SU-DHL-6 (cell line): Measurements from ENCODE around the gene ATP1A3.
"Not testable (repeated sequence)": the region's sequence is repeated elsewhere in the genome, so short reads cannot be mapped to it uniquely, and the experiment has no call there.

ENCODE experiments used
- H2AFZ ChIP-seq: fragments of 200-600 bp; sonication (generic); 2 replicates; pipeline ENCODE4 v1.6.1; 2014; ENCODE audit warnings: low read depth, mild to moderate bottlenecking, moderate library complexity, mixed read lengths, antibody characterized with exemption, low read length; ENCODE audit not compliant: severe bottlenecking
- H3F3A ChIP-seq: fragments of 200-600 bp; shearing (Covaris generic); 2 replicates; pipeline ENCODE4 v1.6.0; 2016; ENCODE audit warnings: antibody characterized with exemption, mild to moderate bottlenecking; ENCODE audit not compliant: insufficient read depth
- H3K27ac ChIP-seq: fragments of 200-600 bp; sonication (generic); 2 replicates; pipeline ENCODE4 v1.5.1; 2016; ENCODE audit warnings: low read depth, mild to moderate bottlenecking, low read length, moderate library complexity, mixed read lengths
- H3K27me3 ChIP-seq: fragments of 200-600 bp; sonication (generic), shearing (Covaris generic); 2 replicates; pipeline ENCODE4 v1.6.0; 2014; ENCODE audit warnings: mild to moderate bottlenecking, low read length
- H3K36me3 ChIP-seq: fragments of 200-600 bp; sonication (generic); 2 replicates; pipeline ENCODE4 v1.6.1; 2014; ENCODE audit warnings: mild to moderate bottlenecking, low read length, mixed read lengths
- H3K4me2 ChIP-seq: fragments of 300-600, 200-600 bp; shearing (Covaris generic), sonication (generic); 2 replicates; pipeline ENCODE4 v1.6.0; 2014; ENCODE audit warnings: low read length, low read depth, mild to moderate bottlenecking; ENCODE audit not compliant: poor library complexity, severe bottlenecking
- H3K4me3 ChIP-seq: fragments of 200-600 bp; sonication (generic); 2 replicates; pipeline ENCODE4 v1.5.1; 2014; ENCODE audit warnings: antibody characterized with exemption, low read length, mild to moderate bottlenecking, mixed read lengths; ENCODE audit not compliant: insufficient read depth, poor library complexity, severe bottlenecking
- H3K79me2 ChIP-seq: fragments of 200-600 bp; sonication (generic); 2 replicates; pipeline ENCODE4 v1.6.1; 2014; ENCODE audit warnings: mild to moderate bottlenecking, low read length, moderate library complexity; ENCODE audit not compliant: insufficient read depth
- H3K9ac ChIP-seq: fragments of 200-600 bp; sonication (generic); 2 replicates; pipeline ENCODE4 v1.7.0; 2014; ENCODE audit warnings: mild to moderate bottlenecking, low read length
- H3K9me2 ChIP-seq: fragments of 200-600 bp; sonication (generic); replicated peaks from 2 replicates; pipeline ENCODE4 v1.6.1; 2014; ENCODE audit warnings: low read length; ENCODE audit not compliant: insufficient read depth
- H3K9me3 ChIP-seq: fragments of 200-600 bp; sonication (generic); 2 replicates; pipeline ENCODE4 v1.6.1; 2014; ENCODE audit warnings: low read length, mixed read lengths; ENCODE audit not compliant: insufficient read depth
- H4K20me1 ChIP-seq: fragments of 200-600 bp; sonication (generic); 2 replicates; pipeline ENCODE4 v1.6.1; 2014; ENCODE audit warnings: low read depth, mild to moderate bottlenecking, antibody characterized with exemption, low read length, moderate library complexity, mixed read lengths
- EZH2phosphoT487 ChIP-seq: fragments of 200-600 bp; sonication (generic), shearing (Covaris generic); conservative IDR thresholded peaks from 2 replicates; pipeline ENCODE4 v1.6.1; 2018; ENCODE audit warnings: mild to moderate bottlenecking, antibody characterized with exemption, low read length, moderate library complexity, mixed read lengths
- TF ChIP-seq, protein P1 (sequence below): fragments of 200-600 bp; sonication (generic); IDR thresholded peaks from one replicate; pipeline ENCODE4 v1.5.1; 2017; ENCODE audit warnings: antibody characterized with exemption, mild to moderate bottlenecking, low read length, moderate library complexity; ENCODE audit not compliant: insufficient read depth, poor library complexity, severe bottlenecking

Gene ATP1A3

DNA sequence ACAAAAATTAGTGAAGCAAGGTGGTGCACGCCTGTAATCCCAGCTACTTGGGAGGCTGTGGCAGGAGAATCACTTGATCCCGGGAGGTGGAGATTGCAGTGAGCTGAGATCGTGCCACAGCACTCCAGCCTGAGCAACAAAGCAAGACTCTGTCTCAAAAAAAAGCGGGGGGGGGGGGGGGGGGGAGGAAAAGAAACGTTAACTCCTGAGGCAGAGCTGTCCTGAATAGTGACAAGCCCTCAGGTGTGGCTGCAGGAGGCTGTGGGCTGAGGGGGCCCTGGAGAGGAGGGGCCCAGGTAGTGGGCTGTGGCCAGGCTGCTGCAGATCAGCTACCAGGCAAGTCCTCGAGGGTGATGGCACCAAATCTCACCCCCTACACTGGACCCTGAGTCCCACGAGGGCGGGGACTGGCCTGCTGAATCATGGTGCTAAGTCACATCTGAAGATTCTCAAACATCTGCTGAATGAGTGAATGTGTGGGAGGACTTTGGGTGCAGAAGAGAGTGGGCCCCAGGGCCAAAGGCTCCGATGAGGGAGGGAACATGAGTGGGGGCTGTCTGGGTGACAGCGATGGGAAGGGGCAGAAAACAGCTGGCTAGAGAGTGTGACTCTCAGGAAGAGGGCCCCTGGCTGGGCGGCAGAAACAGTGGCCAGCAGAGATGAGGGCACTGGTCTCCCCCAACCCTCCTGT, 24.6 kb upstream of the ATP1A3 start:
- H3K9me3 ChIP-seq: no peaks in the 10 kb centered on the region
- no peaks in the 10 kb centered on the region for H3K27me3 ChIP-seq
- H4K20me1 ChIP-seq: no peaks in the 10 kb centered on the region
- no peaks in the 10 kb centered on the region for H3K9me2 ChIP-seq
- H3K79me2 ChIP-seq: no peaks in the 10 kb centered on the region
- H3K4me3 ChIP-seq: no peak overlapping the region
- H3K9ac ChIP-seq: no peak overlapping the region
- TF ChIP-seq EZH2phosphoT487: no peak
- TF ChIP-seq, protein P1, sequence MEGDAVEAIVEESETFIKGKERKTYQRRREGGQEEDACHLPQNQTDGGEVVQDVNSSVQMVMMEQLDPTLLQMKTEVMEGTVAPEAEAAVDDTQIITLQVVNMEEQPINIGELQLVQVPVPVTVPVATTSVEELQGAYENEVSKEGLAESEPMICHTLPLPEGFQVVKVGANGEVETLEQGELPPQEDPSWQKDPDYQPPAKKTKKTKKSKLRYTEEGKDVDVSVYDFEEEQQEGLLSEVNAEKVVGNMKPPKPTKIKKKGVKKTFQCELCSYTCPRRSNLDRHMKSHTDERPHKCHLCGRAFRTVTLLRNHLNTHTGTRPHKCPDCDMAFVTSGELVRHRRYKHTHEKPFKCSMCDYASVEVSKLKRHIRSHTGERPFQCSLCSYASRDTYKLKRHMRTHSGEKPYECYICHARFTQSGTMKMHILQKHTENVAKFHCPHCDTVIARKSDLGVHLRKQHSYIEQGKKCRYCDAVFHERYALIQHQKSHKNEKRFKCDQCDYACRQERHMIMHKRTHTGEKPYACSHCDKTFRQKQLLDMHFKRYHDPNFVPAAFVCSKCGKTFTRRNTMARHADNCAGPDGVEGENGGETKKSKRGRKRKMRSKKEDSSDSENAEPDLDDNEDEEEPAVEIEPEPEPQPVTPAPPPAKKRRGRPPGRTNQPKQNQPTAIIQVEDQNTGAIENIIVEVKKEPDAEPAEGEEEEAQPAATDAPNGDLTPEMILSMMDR: no peak
- no peak overlapping the region for H3K27ac ChIP-seq
- H3K36me3 ChIP-seq: no peaks in the 10 kb centered on the region
- H3F3A ChIP-seq: no peaks in the 10 kb centered on the region
- H3K4me2 ChIP-seq: no peak overlapping the region
- no peak overlapping the region for H2AFZ ChIP-seq

DNA sequence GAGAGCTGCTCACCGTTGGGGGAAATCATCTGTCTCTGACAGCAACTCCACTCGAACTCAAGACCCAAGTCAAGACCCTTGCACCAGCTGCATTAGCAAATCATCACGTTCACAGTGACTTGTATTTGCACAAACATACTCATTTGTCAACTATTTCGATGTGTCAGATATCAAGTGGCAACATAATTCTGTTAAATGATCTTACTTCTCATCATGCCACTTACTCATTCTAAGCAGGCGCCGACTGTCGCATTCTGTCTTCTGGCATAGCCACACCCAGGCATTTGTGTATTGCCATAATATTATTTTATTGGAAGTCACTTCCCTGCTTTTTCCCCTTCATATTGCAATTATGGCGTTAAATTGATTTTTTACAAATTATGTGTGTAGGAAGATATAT, 23.0 kb upstream of the ATP1A3 start:
- no peak overlapping the region for H3K4me3 ChIP-seq

DNA sequence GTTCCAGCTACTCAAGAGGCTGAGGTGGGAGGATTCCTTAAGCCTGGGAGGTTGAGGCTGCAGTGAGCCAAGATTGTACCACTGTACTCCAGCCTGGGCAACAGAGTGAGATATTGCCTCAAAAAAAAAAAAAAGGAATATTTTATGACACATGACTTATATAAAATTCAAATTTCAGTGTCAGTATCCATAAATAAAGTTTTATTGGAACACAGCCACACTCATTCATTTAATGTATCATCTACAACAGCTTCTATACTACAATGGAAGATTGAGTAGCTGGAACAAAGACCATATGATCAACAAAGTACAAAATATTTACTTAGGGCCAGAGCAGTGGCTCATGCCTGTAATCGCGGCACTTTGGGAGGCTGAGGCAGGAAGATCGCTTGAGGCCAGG, 18.7 kb upstream of the ATP1A3 start:
- not testable (repeated sequence) for H3K4me2 ChIP-seq, H2AFZ ChIP-seq, H4K20me1 ChIP-seq, H3K4me3 ChIP-seq, H3K27me3 ChIP-seq, H3F3A ChIP-seq, H3K9me3 ChIP-seq, H3K9ac ChIP-seq, H3K27ac ChIP-seq, H3K79me2 ChIP-seq, H3K9me2 ChIP-seq, H3K36me3 ChIP-seq

More for the DNA sequence above, 23.0 kb upstream of the ATP1A3 start:
- H3K9me2 ChIP-seq: no peaks in the 10 kb centered on the region
- H3F3A ChIP-seq: no peaks in the 10 kb centered on the region
- no peaks in the 10 kb centered on the region for H3K9me3 ChIP-seq
- no peak for TF ChIP-seq EZH2phosphoT487
- TF ChIP-seq, protein P1: no peak
- no peak overlapping the region for H3K4me2 ChIP-seq
- H3K9ac ChIP-seq: no peak overlapping the region
- no peak overlapping the region for H2AFZ ChIP-seq
- H3K27me3 ChIP-seq: no peaks in the 10 kb centered on the region
- H3K27ac ChIP-seq: no peak overlapping the region
- no peaks in the 10 kb centered on the region for H3K36me3 ChIP-seq
- H3K79me2 ChIP-seq: no peaks in the 10 kb centered on the region
- no peaks in the 10 kb centered on the region for H4K20me1 ChIP-seq

- Histone ChIP-seq H3K9me2 (no peaks in the 10 kb centered on the region), H3K27me3 (no peaks in the 10 kb centered on the region), H3F3A (no peaks in the 10 kb centered on the region), H3K9ac (no peak overlapping the region), H3K79me2 (no peaks in the 10 kb centered on the region), H3K9me3 (no peaks in the 10 kb centered on the region), H4K20me1 (no peaks in the 10 kb centered on the region), H3K36me3 (no peaks in the 10 kb centered on the region), H2AFZ (no peak overlapping the region), H3K27ac (no peak overlapping the region), H3K4me3 (no peak overlapping the region), H3K4me2 (no peak overlapping the region)
- TF ChIP-seq, protein P1: no peak
- TF ChIP-seq EZH2phosphoT487: no peak
These were observed 16.5 kb upstream of the ATP1A3 start for GRCh38 chr19:42010245-42011126.
